Smooth muscle cell (in vitro differentiated cells): ENCODE results near the gene LLGL1. TPM values are rescaled to one million over a fixed set of nuclear protein-coding genes. Genes with fewer than 3 reads are reported as not detected.

Source experiments
- DNase-seq: peaks from one replicate; lab custom pipeline; 2025; ENCODE audit not compliant: unreplicated experiment; lab: John Stamatoyannopoulos, UW
- H2AFZ ChIP-seq: fragments of 200-600 bp; sonication (generic); 2 replicates; pipeline ENCODE4 v1.6.0; 2016; ENCODE audit warnings: antibody characterized with exemption, low read depth, mild to moderate bottlenecking
- H3F3A ChIP-seq: fragments of 200-600 bp; sonication (generic); 2 replicates; pipeline ENCODE4 v1.6.0; 2017; ENCODE audit warnings: antibody characterized with exemption, low read depth
- H3K27ac ChIP-seq: fragments of 200-600 bp; sonication (generic); 2 replicates; pipeline ENCODE4 v1.5.1; 2016; ENCODE audit warnings: low read depth, mild to moderate bottlenecking
- H3K27me3 ChIP-seq: fragments of 200-600 bp; sonication (generic); 2 replicates; pipeline ENCODE4 v1.6.1; 2016; ENCODE audit warnings: low read depth, mild to moderate bottlenecking
- H3K36me3 ChIP-seq: fragments of 200-600 bp; sonication (generic); 2 replicates; pipeline ENCODE4 v1.5.1; 2016; ENCODE audit warnings: low read depth
- H3K4me1 ChIP-seq: fragments of 200-600 bp; sonication (generic); 2 replicates; pipeline ENCODE4 v1.5.1; 2016; ENCODE audit warnings: low read depth
- H3K4me2 ChIP-seq: fragments of 200-600 bp; sonication (generic); 2 replicates; pipeline ENCODE4 v1.6.0; 2016; ENCODE audit warnings: mild to moderate bottlenecking
- H3K4me3 ChIP-seq: fragments of 200-600 bp; sonication (generic); 2 replicates; pipeline ENCODE4 v1.5.1; 2016; ENCODE audit warnings: mild to moderate bottlenecking
- H3K79me2 ChIP-seq: fragments of 200-600 bp; sonication (generic); 2 replicates; pipeline ENCODE4 v1.6.0; 2016; ENCODE audit warnings: low read depth, mild to moderate bottlenecking
- H3K9ac ChIP-seq: fragments of 200-600 bp; sonication (generic); 2 replicates; pipeline ENCODE4 v1.6.0; 2016; ENCODE audit warnings: low read depth
- H3K9me3 ChIP-seq: fragments of 200-600 bp; sonication (generic); replicated peaks from 2 replicates; pipeline ENCODE4 v1.5.1; 2016; ENCODE audit warnings: low read depth
- H4K20me1 ChIP-seq: fragments of 200-600 bp; sonication (generic); 2 replicates; pipeline ENCODE4 v1.6.0; 2016; ENCODE audit warnings: low read depth
- CTCF ChIP-seq: fragments of 200-600 bp; sonication (generic); IDR thresholded peaks from 2 replicates; pipeline ENCODE4 v1.5.1; 2017; ENCODE audit warnings: borderline replicate concordance, mild to moderate bottlenecking, antibody characterized with exemption; ENCODE audit not compliant: insufficient read depth, poor library complexity, severe bottlenecking
- WGBS: methylation state at CpG from one replicate; pipeline ENCODE4 v1.1.7; 2016; ENCODE audit warnings: low lambda C conversion rate; 5-methylcytosine and 5-hydroxymethylcytosine counted together
- polyA plus RNA-seq: library from polyadenylated mRNA; unstranded; fragments of >200 nt; fragmentation: Nextera tagmentation; extraction: Ambion mirVana; gene quantifications from 2 replicates; pipeline ENCODE4 v1.2.1, GENCODE V29; 2016
- total RNA-seq: library from RNA; depleted of rRNA; stranded (reverse); fragments of >200 nt; gene quantifications from 2 replicates; pipeline ENCODE4 v1.2.3, GENCODE V29; 2014

Gene LLGL1
- total and polyA plus RNA-seq, 2 experiments from 2014 or later = 8.5 to 37.7 TPM

DNA sequence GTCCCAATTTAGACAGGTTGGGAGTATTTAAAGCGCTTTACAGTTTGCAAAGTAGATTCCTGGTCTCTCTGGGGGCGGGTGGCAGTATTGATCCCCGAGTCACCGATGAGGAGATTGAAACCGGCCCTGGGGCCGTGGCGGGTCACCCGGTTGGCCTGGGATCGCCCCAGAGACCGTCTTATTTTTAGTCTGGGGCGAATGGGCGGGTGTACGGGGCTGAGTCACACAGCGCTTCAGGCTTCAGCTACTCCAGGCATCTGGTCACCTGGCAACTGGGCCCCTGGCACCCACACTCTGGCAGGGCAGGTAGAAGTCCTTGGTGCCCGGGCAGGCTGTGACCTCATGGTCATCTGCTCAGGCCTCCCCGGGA, 35.7 kb downstream of the LLGL1 start:
- H3F3A ChIP-seq = peaks cover 10% of the 10 kb centered on the region
- H3K9ac ChIP-seq = peak overlapping the region; percentile 98
- H3K27me3 ChIP-seq = no peaks in the 10 kb centered on the region
- no peak for TF ChIP-seq CTCF
- DNase-seq = no peak
- peak overlapping the region; percentile 68 for H2AFZ ChIP-seq
- H3K4me1 ChIP-seq = peaks cover 19% of the 10 kb centered on the region
- H4K20me1 ChIP-seq = peaks cover 37% of the 10 kb centered on the region
- peak overlapping the region; percentile 96 for H3K4me3 ChIP-seq
- WGBS = 6% methylated on average over 16 of the region's 16 CpGs
- H3K4me2 ChIP-seq = peak overlapping the region; percentile 97
- H3K9me3 ChIP-seq = no peaks in the 10 kb centered on the region
- peaks cover 35% of the 10 kb centered on the region for H3K79me2 ChIP-seq
- H3K36me3 ChIP-seq = no peaks in the 10 kb centered on the region
- peak overlapping the region; percentile 98 for H3K27ac ChIP-seq

- Histone ChIP-seq H4K20me1 (peaks cover 32% of the 10 kb centered on the region), H3K9me3 (no peaks in the 10 kb centered on the region), H3K4me3 (peak overlapping the region; percentile 96), H3K27me3 (no peaks in the 10 kb centered on the region), H3K79me2 (peaks cover 30% of the 10 kb centered on the region), H3K4me2 (peak overlapping the region; percentile 97), H3K9ac (peak overlapping the region; percentile 98), H3F3A (peaks cover 11% of the 10 kb centered on the region), H3K36me3 (no peaks in the 10 kb centered on the region), H3K4me1 (peaks cover 19% of the 10 kb centered on the region), H2AFZ (no peak overlapping the region), H3K27ac (peak overlapping the region; percentile 98)
- WGBS = 90% methylated on average over 3 of the region's 3 CpGs
- TF ChIP-seq CTCF = no peak
- DNase-seq = no peak
Measured at GRCh38 chr17:18261659-18262058, 36.2 kb downstream of the LLGL1 start.

DNA sequence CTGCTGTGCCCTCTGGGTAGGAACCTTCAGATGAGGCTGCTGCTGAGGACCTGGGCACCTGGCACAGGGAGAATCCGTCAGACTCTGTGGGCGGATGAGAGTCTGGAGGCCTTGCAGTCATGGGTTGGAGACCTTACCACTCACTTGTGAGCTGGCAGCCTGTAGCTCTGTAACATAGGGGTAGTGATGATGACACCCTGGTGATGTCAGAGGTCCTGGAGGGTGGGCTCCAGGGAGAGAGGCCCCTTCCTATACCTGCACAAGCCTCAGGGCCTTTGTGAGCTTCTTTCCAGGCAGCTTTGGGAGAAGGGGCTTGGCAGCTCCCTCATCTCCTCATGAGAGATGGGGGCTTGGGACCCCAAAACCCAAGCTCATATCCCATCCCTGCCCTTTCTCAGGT, 36.7 kb downstream of the LLGL1 start:
- Histone ChIP-seq H3K4me2 (peak overlapping the region; percentile 97), H2AFZ (no peak overlapping the region), H3K9ac (peak overlapping the region; percentile 98), H3K36me3 (no peaks in the 10 kb centered on the region), H4K20me1 (peaks cover 27% of the 10 kb centered on the region), H3K79me2 (peaks cover 25% of the 10 kb centered on the region), H3K4me1 (peaks cover 16% of the 10 kb centered on the region), H3K9me3 (no peaks in the 10 kb centered on the region), H3K4me3 (no peak overlapping the region), H3K27ac (peak overlapping the region; percentile 98), H3F3A (peaks cover 13% of the 10 kb centered on the region), H3K27me3 (no peaks in the 10 kb centered on the region)
- no peak for TF ChIP-seq CTCF
- WGBS = 77% methylated on average over 2 of the region's 2 CpGs
- no peak for DNase-seq

GRCh38 chr17:18262641-18263040, 37.2 kb downstream of the LLGL1 start:
- 97% methylated on average over 12 of the region's 12 CpGs for WGBS
- Histone ChIP-seq H4K20me1 (peaks cover 22% of the 10 kb centered on the region), H3K27ac (no peak overlapping the region), H3K4me3 (no peak overlapping the region), H3K36me3 (no peaks in the 10 kb centered on the region), H3K27me3 (no peaks in the 10 kb centered on the region), H3K9ac (no peak overlapping the region), H3K4me2 (no peak overlapping the region), H3K79me2 (peaks cover 20% of the 10 kb centered on the region), H3F3A (peaks cover 12% of the 10 kb centered on the region), H2AFZ (no peak overlapping the region), H3K9me3 (no peaks in the 10 kb centered on the region), H3K4me1 (peaks cover 12% of the 10 kb centered on the region)
- no peak for DNase-seq
- no peak for TF ChIP-seq CTCF
